ENCODE data around the gene ZFYVE28. TPM values are rescaled to one million over a fixed set of nuclear protein-coding genes. Genes with fewer than 3 reads are reported as not detected.

Gene ZFYVE28
- total and polyA plus RNA-seq, 10 of the 15 experiments (the other 5 are each of a cell fraction or from before 2014, with no cell fraction given), result 0.06 to 1.9 (median 0.22) TPM; not detected in 1

- TF ChIP-seq ZNF687 (IDR thresholded peaks at IDR 0.05) (0 out of 2 replicates have a peak, but pooled peaks have one; percentile 32), BCL11A (IDR thresholded peaks at IDR 0.05; ENCODE audit: low read depth, low read length) (peak; percentile 32), POLR2AphosphoS5 (IDR thresholded peaks at IDR 0.05; ENCODE audit: low read length) (0 out of 2 replicates have a peak, but pooled peaks have one; percentile 31), SUZ12 (IDR thresholded peaks at IDR 0.05; ENCODE audit: unreplicated experiment) (no peak), EED (IDR thresholded peaks at IDR 0.05; ENCODE audit: low read depth) (peak; percentile 14), TCF7 (IDR thresholded peaks at IDR 0.05; ENCODE audit: borderline replicate concordance) (no peak), E2F8 (IDR thresholded peaks at IDR 0.05; ENCODE audit: low read depth, partially characterized antibody) (no peak), ZBTB33 (IDR thresholded peaks at IDR 0.05) (no peak), MTA2 (IDR thresholded peaks at IDR 0.05; ENCODE audit: low read depth) (no peak), JUND (IDR thresholded peaks at IDR 0.05; ENCODE audit: low read depth, low read length) (no peak), BCL3 (IDR thresholded peaks at IDR 0.05; ENCODE audit: borderline replicate concordance, insufficient read depth, low read depth, low read length, poor library complexity, severe bottlenecking) (no peak), NFYB (IDR thresholded peaks at IDR 0.05; ENCODE audit: insufficient read depth, low read depth, low read length) (no peak), ZSCAN29 (IDR thresholded peaks at IDR 0.05) (no peak), WRNIP1 (IDR thresholded peaks at IDR 0.05; ENCODE audit: borderline replicate concordance, low read depth, low read length) (no peak), ASH2L (IDR thresholded peaks at IDR 0.05; ENCODE audit: borderline replicate concordance, low read depth) (no peak), NBN (IDR thresholded peaks at IDR 0.05) (peak; percentile 16; the same call in 1 of the 2 replicates), CREM (IDR thresholded peaks at IDR 0.05; ENCODE audit: low read depth) (no peak), FOS (IDR thresholded peaks at IDR 0.05; ENCODE audit: borderline replicate concordance, extremely low read depth, insufficient read length) (no peak), STAT1 (conservative IDR thresholded peaks at IDR 0.05) (no peak)
Measured at GRCh38 chr4:2411786-2412510, 6.5 kb downstream of the ZFYVE28 start (continued).

All from GM12878 (cell line).